H9 (cell line): ENCODE results near the gene DTNBP1. TPM values are rescaled to one million over a fixed set of nuclear protein-coding genes. Genes with fewer than 3 reads are reported as not detected.

Source experiments
- DNase-seq: peaks from one replicate; pipeline ENCODE4 v3.0.0-alpha.2; 2017
- H2AFZ ChIP-seq: one replicate; pipeline ENCODE4 v1.6.1; 2013; ENCODE audit warnings: mild to moderate bottlenecking, low read length, control low read depth, moderate library complexity
- H2AK5ac ChIP-seq: 2 replicates; pipeline ENCODE4 v1.6.1; 2013; ENCODE audit warnings: low read length, control low read depth, mixed read lengths; ENCODE audit not compliant: insufficient read length
- H2BK120ac ChIP-seq: one replicate; pipeline ENCODE4 v1.6.1; 2013; ENCODE audit warnings: low read depth, mild to moderate bottlenecking, low read length, control low read depth, inconsistent platforms; ENCODE audit not compliant: poor library complexity, severe bottlenecking
- H2BK12ac ChIP-seq: 2 replicates; pipeline ENCODE4 v1.6.1; 2013; ENCODE audit warnings: low read length, control low read depth, mixed read lengths, low read depth; ENCODE audit not compliant: insufficient read length
- H2BK15ac ChIP-seq: 2 replicates; pipeline ENCODE4 v1.6.1; 2013; ENCODE audit warnings: low read depth, low read length, control low read depth
- H2BK20ac ChIP-seq: one replicate; pipeline ENCODE4 v1.6.1; 2013; ENCODE audit warnings: low read depth, mild to moderate bottlenecking, low read length, control low read depth, inconsistent platforms; ENCODE audit not compliant: poor library complexity, severe bottlenecking
- H2BK5ac ChIP-seq: 2 replicates; pipeline ENCODE4 v1.6.1; 2013; ENCODE audit warnings: low read length, control low read depth, mixed read lengths; ENCODE audit not compliant: insufficient read length
- H3K14ac ChIP-seq: 2 replicates; pipeline ENCODE4 v1.6.1; 2013; ENCODE audit warnings: low read length, control low read depth; ENCODE audit not compliant: insufficient read depth
- H3K18ac ChIP-seq: 2 replicates; pipeline ENCODE4 v1.6.1; 2013; ENCODE audit warnings: low read depth, mild to moderate bottlenecking, mixed read lengths, low read length, control low read depth; ENCODE audit not compliant: insufficient read length
- H3K23ac ChIP-seq: 2 replicates; pipeline ENCODE4 v1.6.1; 2013; ENCODE audit warnings: low read length, control low read depth, mixed read lengths, low read depth; ENCODE audit not compliant: insufficient read length
- H3K23me2 ChIP-seq: 2 replicates; pipeline ENCODE4 v1.6.1; 2013; ENCODE audit warnings: low read depth, mild to moderate bottlenecking, mixed read lengths, low read length, control low read depth; ENCODE audit not compliant: insufficient read length, poor library complexity, severe bottlenecking
- H3K27ac ChIP-seq: 2 replicates; pipeline ENCODE4 v1.5.1; 2013; ENCODE audit warnings: low read length, control low read depth, mixed read lengths, low read depth; ENCODE audit not compliant: insufficient read length
- H3K27me3 ChIP-seq: 2 replicates; pipeline ENCODE4 v1.6.1; 2013; ENCODE audit warnings: low read length, control low read depth, inconsistent platforms; ENCODE audit not compliant: insufficient read depth
- H3K4ac ChIP-seq: 2 replicates; pipeline ENCODE4 v1.6.1; 2013; ENCODE audit warnings: low read depth, mild to moderate bottlenecking, control low read depth, inconsistent platforms, low read length, moderate library complexity
- H3K4me1 ChIP-seq: 2 replicates; pipeline ENCODE4 v1.6.1; 2013; ENCODE audit warnings: low read length, control low read depth, inconsistent platforms; ENCODE audit not compliant: insufficient read depth
- H3K4me2 ChIP-seq: 2 replicates; pipeline ENCODE4 v1.6.1; 2013; ENCODE audit warnings: low read length, control low read depth, mixed read lengths; ENCODE audit not compliant: insufficient read length, insufficient read depth
- H3K56ac ChIP-seq: 2 replicates; pipeline ENCODE4 v1.6.1; 2013; ENCODE audit warnings: low read depth, mild to moderate bottlenecking, mixed read lengths, low read length, control low read depth; ENCODE audit not compliant: insufficient read length
- H3K79me1 ChIP-seq: 2 replicates; pipeline ENCODE4 v1.6.1; 2013; ENCODE audit warnings: low read depth, mild to moderate bottlenecking, moderate library complexity, low read length, control low read depth, inconsistent platforms; ENCODE audit not compliant: insufficient read depth, poor library complexity, severe bottlenecking
- H3K79me2 ChIP-seq: 2 replicates; pipeline ENCODE4 v1.6.1; 2013; ENCODE audit warnings: low read length, control low read depth, inconsistent platforms; ENCODE audit not compliant: insufficient read depth
- H3K9ac ChIP-seq: 2 replicates; pipeline ENCODE4 v1.6.1; 2013; ENCODE audit warnings: low read length, control low read depth, mixed read lengths; ENCODE audit not compliant: insufficient read length; ENCODE audit errors: extremely low read depth
- H3K9me3 ChIP-seq: one replicate; pipeline ENCODE4 v1.6.1; 2013; ENCODE audit warnings: low read depth, low read length, inconsistent platforms; ENCODE audit not compliant: control insufficient read depth
- H3T11ph ChIP-seq: one replicate; pipeline ENCODE4 v1.6.1; 2013; ENCODE audit warnings: mild to moderate bottlenecking, low read length, control low read depth, inconsistent platforms
- H4K20me1 ChIP-seq: one replicate; pipeline ENCODE4 v1.6.1; 2013; ENCODE audit not compliant: control insufficient read depth, insufficient read length, insufficient read depth
- H4K5ac ChIP-seq: 2 replicates; pipeline ENCODE4 v1.6.1; 2013; ENCODE audit warnings: low read depth, mild to moderate bottlenecking, mixed read lengths, low read length, control low read depth; ENCODE audit not compliant: insufficient read length
- H4K8ac ChIP-seq: replicated peaks from 2 replicates; pipeline ENCODE4 v1.6.1; 2013; ENCODE audit warnings: low read length, control low read depth, mixed read lengths, low read depth; ENCODE audit not compliant: insufficient read length
- H4K91ac ChIP-seq: 2 replicates; pipeline ENCODE4 v1.6.1; 2013; ENCODE audit warnings: low read depth, mild to moderate bottlenecking, moderate library complexity, mixed read lengths, low read length, control low read depth; ENCODE audit not compliant: insufficient read length
- H3K27ac Mint-ChIP-seq, 3 experiments: 2 replicates in 2 of 3; 3 replicates in 1 of 3; pipeline ENCODE4 v1.8.0; 2020 to 2021; ENCODE audit warnings: mixed read lengths in 3 of 3, mild to moderate bottlenecking in 1 of 3, moderate library complexity in 1 of 3
- H3K27me3 Mint-ChIP-seq: 2 replicates; pipeline ENCODE4 v1.8.0; 2021; ENCODE audit warnings: low read depth, mild to moderate bottlenecking, moderate library complexity, mixed read lengths
- H3K36me3 Mint-ChIP-seq, 3 experiments: 2 replicates in 2 of 3; 3 replicates in 1 of 3; pipeline ENCODE4 v1.8.0; 2020 to 2021; ENCODE audit warnings: low read depth in 3 of 3, mixed read lengths in 3 of 3; ENCODE audit not compliant: insufficient read depth in 1 of 3
- H3K4me1 Mint-ChIP-seq, 2 experiments: 2 replicates each; pipeline ENCODE4 v1.8.0; 2020; ENCODE audit warnings: mixed read lengths in 2 of 2
- H3K4me3 Mint-ChIP-seq, 2 experiments: 2 replicates in 1 of 2; 3 replicates in 1 of 2; pipeline ENCODE4 v1.8.0; 2020 to 2021; ENCODE audit warnings: mild to moderate bottlenecking in 2 of 2, mixed read lengths in 2 of 2, moderate library complexity in 1 of 2
- H3K9me3 Mint-ChIP-seq, 2 experiments: 2 replicates in 1 of 2; 3 replicates in 1 of 2; pipeline ENCODE4 v1.8.0; 2020; ENCODE audit warnings: mild to moderate bottlenecking in 2 of 2, mixed read lengths in 2 of 2, moderate library complexity in 1 of 2
- WGBS: extraction: QIAGEN DNeasy Blood & Tissue Kit; methylation state at CpG from one replicate; pipeline ENCODE4 v1.1.7; 2013; ENCODE audit warnings: missing lambda C conversion rate, low lambda C conversion rate, mixed read lengths; ENCODE audit not compliant: insufficient read length; ENCODE audit errors: extremely low coverage; 5-methylcytosine and 5-hydroxymethylcytosine counted together
- total RNA-seq: library from RNA; stranded (reverse); gene quantifications from 2 replicates; pipeline ENCODE4 v1.2.1, GENCODE V29; 2021
- TF ChIP-seq, protein P1 (sequence below): fragments of 200-600 bp; sonication (generic); conservative IDR thresholded peaks from 3 replicates; pipeline ENCODE4 v1.8.0; 2021; ENCODE audit warnings: antibody characterized with exemption, mild to moderate bottlenecking

DTNBP1 gene
- total RNA-seq, 1 experiment from 2014 or later = 12.9 TPM

- Histone ChIP-seq H2AFZ (no peak overlapping the region), H3K56ac (no peak overlapping the region), H2BK12ac (no peak overlapping the region), H3K4me2 (no peak overlapping the region), H3K27me3 (no peaks in the 10 kb centered on the region), H4K20me1 (peaks cover 2% of the 10 kb centered on the region), H3K79me1 (no peaks in the 10 kb centered on the region), H3K14ac (no peak overlapping the region), H2BK5ac (no peak overlapping the region), H3K79me2 (no peaks in the 10 kb centered on the region), H2AK5ac (no peak overlapping the region), H4K5ac (no peak overlapping the region), H3K18ac (no peak overlapping the region), H3K23me2 (no peaks in the 10 kb centered on the region), H3K27ac (no peak overlapping the region), H3K4ac (no peak overlapping the region), H3K9me3 (peaks cover 13% of the 10 kb centered on the region), H3T11ph (no peak overlapping the region), H3K4me1 (no peaks in the 10 kb centered on the region), H2BK20ac (no peak overlapping the region), H2BK120ac (no peak overlapping the region), H3K9ac (no peak overlapping the region), H2BK15ac (no peak overlapping the region), H4K8ac (no peak overlapping the region), H3K23ac (no peak overlapping the region), H4K91ac (no peak overlapping the region)
- Mint-ChIP-seq H3K36me3 (peaks cover 16 to 52% (median 47%) of the 10 kb centered on the region in 3 experiments), H3K4me1 (peaks cover 0 to 11% of the 10 kb centered on the region in 2 experiments; a peak in 2 of 4 replicates), H3K27me3 (peaks cover 5% of the 10 kb centered on the region; the same call in 1 of the 2 replicates), H3K27ac (no peak overlapping the region), H3K4me3 (no peak overlapping the region), H3K9me3 (peaks cover 6 to 23% of the 10 kb centered on the region in 2 experiments; a peak in 4 of 5 replicates)
- DNase-seq = peak; percentile 29
- TF ChIP-seq, protein P1, sequence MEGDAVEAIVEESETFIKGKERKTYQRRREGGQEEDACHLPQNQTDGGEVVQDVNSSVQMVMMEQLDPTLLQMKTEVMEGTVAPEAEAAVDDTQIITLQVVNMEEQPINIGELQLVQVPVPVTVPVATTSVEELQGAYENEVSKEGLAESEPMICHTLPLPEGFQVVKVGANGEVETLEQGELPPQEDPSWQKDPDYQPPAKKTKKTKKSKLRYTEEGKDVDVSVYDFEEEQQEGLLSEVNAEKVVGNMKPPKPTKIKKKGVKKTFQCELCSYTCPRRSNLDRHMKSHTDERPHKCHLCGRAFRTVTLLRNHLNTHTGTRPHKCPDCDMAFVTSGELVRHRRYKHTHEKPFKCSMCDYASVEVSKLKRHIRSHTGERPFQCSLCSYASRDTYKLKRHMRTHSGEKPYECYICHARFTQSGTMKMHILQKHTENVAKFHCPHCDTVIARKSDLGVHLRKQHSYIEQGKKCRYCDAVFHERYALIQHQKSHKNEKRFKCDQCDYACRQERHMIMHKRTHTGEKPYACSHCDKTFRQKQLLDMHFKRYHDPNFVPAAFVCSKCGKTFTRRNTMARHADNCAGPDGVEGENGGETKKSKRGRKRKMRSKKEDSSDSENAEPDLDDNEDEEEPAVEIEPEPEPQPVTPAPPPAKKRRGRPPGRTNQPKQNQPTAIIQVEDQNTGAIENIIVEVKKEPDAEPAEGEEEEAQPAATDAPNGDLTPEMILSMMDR = no peak
- no CpG with 5 or more reads among the region's 10 CpGs for WGBS
Observed at GRCh38 chr6:15530411-15530810, 132.4 kb downstream of the DTNBP1 start.
